Bronchus fibroblast of lung (primary cell): Measurements from ENCODE around the gene PLCE1. TPM values are rescaled to one million over a fixed set of nuclear protein-coding genes. Genes with fewer than 3 reads are reported as not detected.

ENCODE experiments used
- total RNA-seq: library from RNA; depleted of rRNA; stranded (reverse); fragments of >200 nt; gene quantifications from 2 replicates; pipeline ENCODE4 v1.2.3, GENCODE V29; 2015

PLCE1 gene
- total RNA-seq: 3.0 and 3.5 TPM in 2 replicates

GRCh38 chr10:93993782-93994437 lies at the start of gene PLCE1:
Gene PLCE1 (plus strand): TSS chr10:93993931. CDS start chr10:94031047, 37,116 bp downstream.

Other genes starting within 250 kb of the PLCE1 start
- not detected in 2 replicates for gene LGI1, start 236.0 kb upstream of the PLCE1 start, total RNA-seq
- 2.5 and 3.4 TPM in 2 replicates for gene SLC35G1, start 100.0 kb upstream of the PLCE1 start, total RNA-seq